Hindlimb muscle (tissue), 1 donor: Measurements from ENCODE around the gene SSH2. TPM values are rescaled to one million over a fixed set of nuclear protein-coding genes. Genes with fewer than 3 reads are reported as not detected.
"Not testable (repeated sequence)": the region's sequence is repeated elsewhere in the genome, so short reads cannot be mapped to it uniquely, and the experiment has no call there.

ENCODE experiments used
- DNase-seq: peaks from one replicate; pipeline ENCODE4 v3.0.0-alpha.2; 2013
- polyA plus RNA-seq: library from polyadenylated mRNA; unstranded; fragments of 120-200 nt; gene quantifications from one replicate; pipeline ENCODE4 v1.2.1, GENCODE V29; 2013; ENCODE audit not compliant: insufficient read length

SSH2 gene
- polyA plus RNA-seq, 1 donor = 23.5 TPM

GRCh38 chr17:29930409-29931010, 482 bp upstream of the SSH2 start:
- DNase-seq = peak; percentile 14

GRCh38 chr17:29929006-29929532, 959 bp downstream of the SSH2 start:
- DNase-seq = peak; percentile 15

GRCh38 chr17:29927546-29927945, 2.5 kb downstream of the SSH2 start:
- no peak for DNase-seq

GRCh38 chr17:29924786-29925185, 5.2 kb downstream of the SSH2 start:
- no peak for DNase-seq

- DNase-seq = no peak
These were observed 10.8 kb downstream of the SSH2 start for GRCh38 chr17:29918922-29919856.

GRCh38 chr17:29918016-29918415, 12.0 kb downstream of the SSH2 start:
- no peak for DNase-seq

- no peak for DNase-seq
These were observed 15.1 kb downstream of the SSH2 start for GRCh38 chr17:29914819-29915537.

- no peak for DNase-seq
These were observed 18.3 kb downstream of the SSH2 start for GRCh38 chr17:29911641-29912177.

- no peak for DNase-seq
These were observed 20.6 kb downstream of the SSH2 start for GRCh38 chr17:29909236-29910003.

- DNase-seq = no peak
These were observed 23.1 kb downstream of the SSH2 start for GRCh38 chr17:29906969-29907368.

- no peak for DNase-seq
These were observed 24.2 kb downstream of the SSH2 start for GRCh38 chr17:29905879-29906167.

GRCh38 chr17:29905086-29905878, 24.7 kb downstream of the SSH2 start:
- no peak for DNase-seq

GRCh38 chr17:29903471-29903870, 26.6 kb downstream of the SSH2 start:
- no peak for DNase-seq

GRCh38 chr17:29897136-29897535, 32.9 kb downstream of the SSH2 start:
- not testable (repeated sequence) for DNase-seq

- no peak for DNase-seq
These were observed 37.8 kb downstream of the SSH2 start for GRCh38 chr17:29892201-29892600.

- no peak for DNase-seq
These were observed 38.9 kb downstream of the SSH2 start for GRCh38 chr17:29891131-29891530.

GRCh38 chr17:29885031-29885640, 44.9 kb downstream of the SSH2 start:
- DNase-seq = no peak

GRCh38 chr17:29883497-29883896, 46.5 kb downstream of the SSH2 start:
- no peak for DNase-seq

- DNase-seq = no peak
These were observed 48.8 kb downstream of the SSH2 start for GRCh38 chr17:29881256-29881655.

GRCh38 chr17:29880031-29880430, 50.0 kb downstream of the SSH2 start:
- DNase-seq = no peak
